GM12891 (cell line): ENCODE data around the gene EXOC6.

Source experiments
- POLR2A ChIP-seq: IDR thresholded peaks from 2 replicates; pipeline ENCODE4 v1.6.1; 2011; ENCODE audit warnings: low read depth, low read length, control low read depth
- POLR2AphosphoS5 ChIP-seq: IDR thresholded peaks from 2 replicates; pipeline ENCODE4 v1.6.1; 2011; ENCODE audit warnings: low read depth, low read length, control low read depth

DNA sequence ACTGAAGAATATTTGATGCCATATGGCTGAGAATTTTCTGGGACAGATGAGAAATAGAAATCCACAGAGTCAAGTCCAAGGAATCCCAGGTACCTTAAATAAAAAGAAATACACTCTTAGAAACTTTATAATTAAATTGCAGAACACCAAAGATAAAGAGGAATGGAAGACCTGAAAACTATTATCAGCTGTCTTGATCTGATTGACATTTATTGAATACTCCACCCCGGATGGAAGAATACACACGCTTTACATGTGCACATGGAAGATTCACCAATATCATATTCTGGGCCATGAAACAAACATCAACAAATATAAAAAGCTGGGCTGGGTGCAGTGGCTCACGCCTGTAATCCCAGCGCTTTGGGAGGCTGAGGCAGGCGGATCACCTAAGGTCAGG lies 81.6 kb downstream of the EXOC6 start:
- TF ChIP-seq POLR2A = no peak
- no peak for TF ChIP-seq POLR2AphosphoS5
